H1 (cell line): Measurements from ENCODE around the gene DPYD. TPM values are rescaled to one million over a fixed set of nuclear protein-coding genes. Genes with fewer than 3 reads are reported as not detected.

Experiments
- CTCF ChIA-PET: fragments of 300-600 bp; sonication (Branson Sonifier 250); formaldehyde crosslinking; loops from one replicate; lab custom pipeline; 2021; ENCODE audit not compliant: partially characterized antibody; lab: Charles Lee
- POLR2A ChIA-PET: fragments of 300-600 bp; sonication (Branson Sonifier 250); formaldehyde crosslinking; loops from one replicate; lab custom pipeline; 2021; ENCODE audit warnings: inconsistent platforms; ENCODE audit not compliant: partially characterized antibody; lab: Charles Lee
- DNase-seq, 2 experiments: peaks; one replicate each; pipeline versions ENCODE4 v3.0.0 to v3.0.0-alpha.2; 2010 to 2022; ENCODE audit warnings: low spot score in 2 of 2, low read depth in 1 of 2, mixed read lengths in 1 of 2
- FAIRE-seq: peaks from 2 replicates; lab custom pipeline; 2011; peaks lifted over from hg19 to GRCh38; lab: Jason Lieb, UNC
- H2AFZ ChIP-seq: 2 replicates; pipeline ENCODE4 v1.8.1; 2012; ENCODE audit warnings: low read length, inconsistent platforms
- H2AK5ac ChIP-seq: 2 replicates; pipeline ENCODE4 v1.6.1; 2013; ENCODE audit warnings: low read depth, low read length
- H2BK120ac ChIP-seq: replicated peaks from 2 replicates; pipeline ENCODE3; 2013; ENCODE audit warnings: low read depth, low read length, inconsistent platforms
- H2BK12ac ChIP-seq: 2 replicates; pipeline ENCODE4 v1.6.1; 2013; ENCODE audit warnings: low read depth, low read length
- H2BK15ac ChIP-seq: 2 replicates; pipeline ENCODE4 v1.6.1; 2013; ENCODE audit warnings: low read length
- H2BK20ac ChIP-seq: 2 replicates; pipeline ENCODE4 v1.6.1; 2013; ENCODE audit warnings: low read length
- H2BK5ac ChIP-seq: 2 replicates; pipeline ENCODE4 v1.6.1; 2013; ENCODE audit warnings: low read depth, low read length
- H3K14ac ChIP-seq: 2 replicates; pipeline ENCODE4 v1.6.1; 2013; ENCODE audit warnings: inconsistent platforms; ENCODE audit not compliant: insufficient read length
- H3K18ac ChIP-seq: 2 replicates; pipeline ENCODE4 v1.6.1; 2013; ENCODE audit warnings: low read length; ENCODE audit errors: extremely low read depth
- H3K23ac ChIP-seq: 2 replicates; pipeline ENCODE4 v1.6.1; 2013; ENCODE audit warnings: inconsistent platforms; ENCODE audit not compliant: insufficient read length
- H3K23me2 ChIP-seq: 2 replicates; pipeline ENCODE4 v1.6.1; 2013; ENCODE audit warnings: low read depth, low read length
- H3K27ac ChIP-seq: 2 replicates; pipeline ENCODE4 v1.6.1; 2011; ENCODE audit warnings: low read depth, low read length, inconsistent platforms
- H3K27me3 ChIP-seq, 4 experiments: replicated peaks in 1 of 4; 1 replicate in 1 of 4; 2 replicates in 3 of 4; pipeline versions ENCODE4 v1.6.1 to v1.8.1; 2011 to 2013; ENCODE audit warnings: low read length in 3 of 4, mild to moderate bottlenecking in 3 of 4, inconsistent platforms in 2 of 4, mixed read lengths in 2 of 4, moderate library complexity in 1 of 4; ENCODE audit not compliant: control insufficient read depth in 3 of 4, insufficient read depth in 3 of 4; ENCODE audit errors: extremely low read depth in 1 of 4
- H3K36me3 ChIP-seq, 4 experiments: 2 replicates each; pipeline versions ENCODE4 v1.6.1 to v1.8.1; 2011 to 2013; ENCODE audit warnings: mild to moderate bottlenecking in 4 of 4, low read length in 3 of 4, moderate library complexity in 2 of 4, control low read depth in 1 of 4, inconsistent platforms in 1 of 4; ENCODE audit not compliant: insufficient read depth in 4 of 4, control insufficient read depth in 2 of 4
- H3K4ac ChIP-seq: replicated peaks from 2 replicates; pipeline ENCODE3; 2013; ENCODE audit warnings: low read length, low read depth, mixed read lengths, inconsistent platforms; ENCODE audit not compliant: insufficient read length
- H3K4me1 ChIP-seq, 4 experiments: replicated peaks in 1 of 4; 1 replicate in 1 of 4; 2 replicates in 3 of 4; pipeline versions ENCODE4 v1.6.1 to v1.8.1; 2011 to 2013; ENCODE audit warnings: low read length in 3 of 4, inconsistent platforms in 2 of 4, mixed read lengths in 1 of 4; ENCODE audit not compliant: insufficient read depth in 4 of 4, control insufficient read depth in 3 of 4
- H3K4me2 ChIP-seq, 2 experiments: 2 replicates each; pipeline versions ENCODE4 v1.6.1 to v1.8.1; 2011 to 2013; ENCODE audit warnings: low read depth in 2 of 2, low read length in 2 of 2, control low read depth in 1 of 2, inconsistent platforms in 1 of 2, mild to moderate bottlenecking in 1 of 2; ENCODE audit not compliant: insufficient read depth in 1 of 2
- H3K4me3 ChIP-seq, 4 experiments: fragments of 200-600, 300-600 bp in 1 of 4; sonication (generic), shearing (Covaris generic), sonication (Bioruptor Twin) in 1 of 4; 2 replicates each; pipeline versions ENCODE4 v1.5.1 to v1.8.1; 2011 to 2016; ENCODE audit warnings: low read length in 4 of 4, low read depth in 3 of 4, control low read depth in 2 of 4, inconsistent platforms in 2 of 4, mild to moderate bottlenecking in 2 of 4, mixed read lengths in 1 of 4, moderate library complexity in 1 of 4; ENCODE audit not compliant: insufficient read depth in 2 of 4; ENCODE audit errors: extremely low read depth in 1 of 4
- H3K56ac ChIP-seq: replicated peaks from 2 replicates; pipeline ENCODE3; 2013; ENCODE audit warnings: low read depth, mild to moderate bottlenecking, mixed read lengths, low read length, inconsistent platforms; ENCODE audit not compliant: insufficient read length
- H3K79me1 ChIP-seq: 2 replicates; pipeline ENCODE4 v1.6.1; 2013; ENCODE audit warnings: low read depth, low read length, control low read depth
- H3K79me2 ChIP-seq, 2 experiments: 2 replicates each; pipeline versions ENCODE4 v1.6.1 to v1.8.1; 2012 to 2013; ENCODE audit warnings: low read length in 2 of 2, mild to moderate bottlenecking in 2 of 2, inconsistent platforms in 1 of 2; ENCODE audit not compliant: insufficient read depth in 2 of 2, control insufficient read depth in 1 of 2
- H3K9ac ChIP-seq, 4 experiments: replicated peaks in 1 of 4; 1 replicate in 1 of 4; 2 replicates in 3 of 4; pipeline versions ENCODE4 v1.6.1 to v1.8.1; 2011 to 2013; ENCODE audit warnings: low read depth in 3 of 4, low read length in 3 of 4, control low read depth in 2 of 4, mild to moderate bottlenecking in 2 of 4, moderate library complexity in 2 of 4, inconsistent platforms in 1 of 4; ENCODE audit errors: extremely low read depth in 1 of 4
- H3K9me3 ChIP-seq, 2 experiments: 2 replicates each; pipeline versions ENCODE4 v1.6.1 to v1.8.1; 2012 to 2013; ENCODE audit warnings: mild to moderate bottlenecking in 2 of 2, moderate library complexity in 2 of 2, control low read depth in 1 of 2, inconsistent platforms in 1 of 2, low read depth in 1 of 2, low read length in 1 of 2, mixed read lengths in 1 of 2; ENCODE audit not compliant: insufficient read depth in 2 of 2
- H4K20me1 ChIP-seq, 2 experiments: replicated peaks in 1 of 2; 2 replicates each; pipeline versions ENCODE3 to v1.8.1; 2011 to 2013; ENCODE audit warnings: inconsistent platforms in 2 of 2, low read length in 2 of 2, mild to moderate bottlenecking in 1 of 2; ENCODE audit not compliant: insufficient read depth in 2 of 2, control insufficient read depth in 1 of 2
- H4K5ac ChIP-seq: 2 replicates; pipeline ENCODE4 v1.6.1; 2013; ENCODE audit warnings: low read length, low read depth, mixed read lengths, inconsistent platforms; ENCODE audit not compliant: insufficient read length
- H4K8ac ChIP-seq: 2 replicates; pipeline ENCODE4 v1.8.0; 2013; ENCODE audit warnings: mild to moderate bottlenecking, moderate library complexity, low read length, inconsistent platforms; ENCODE audit not compliant: insufficient read depth; ENCODE audit errors: extremely low read depth
- H4K91ac ChIP-seq: replicated peaks from 2 replicates; pipeline ENCODE3; 2013; ENCODE audit warnings: low read length, mixed read lengths, inconsistent platforms; ENCODE audit not compliant: insufficient read length
- BCL11A ChIP-seq, 2 experiments: IDR thresholded peaks; one replicate each; pipeline ENCODE4 v1.6.1; 2011; ENCODE audit warnings: low read depth in 2 of 2, low read length in 2 of 2, mild to moderate bottlenecking in 2 of 2
- CBX8 ChIP-seq: fragments of 300-800, 300-1000 bp; sonication (generic); IDR thresholded peaks from 2 replicates; pipeline ENCODE4 v1.7.1; 2016; ENCODE audit warnings: low read depth, low read length, borderline replicate concordance
- CHD1 ChIP-seq: IDR thresholded peaks from 2 replicates; pipeline ENCODE4 v1.6.1; 2012; ENCODE audit warnings: low read depth, low read length, improper control_type of control experiment
- CHD2 ChIP-seq: IDR thresholded peaks from 2 replicates; pipeline ENCODE4 v1.6.1; 2012; ENCODE audit warnings: low read length, improper control_type of control experiment
- KDM1A ChIP-seq: fragments of 200-600, 300-600 bp; sonication (generic); IDR thresholded peaks from 2 replicates; pipeline ENCODE4 v1.7.1; 2016; ENCODE audit warnings: mild to moderate bottlenecking, low read length, borderline replicate concordance
- POLR2AphosphoS5 ChIP-seq: IDR thresholded peaks from 2 replicates; pipeline ENCODE4 v1.6.1; 2011; ENCODE audit warnings: low read depth, low read length
- SIRT6 ChIP-seq: IDR thresholded peaks from one replicate; pipeline ENCODE4 v1.7.1; 2012; ENCODE audit warnings: low read length, inconsistent platforms
- SRF ChIP-seq: IDR thresholded peaks from 2 replicates; pipeline ENCODE4 v1.6.1; 2011; ENCODE audit warnings: mild to moderate bottlenecking, low read depth, low read length, moderate library complexity
- WGBS, 2 experiments: shearing (Covaris generic) in 1 of 2; methylation state at CpG; one replicate each; pipeline versions ENCODE4 v1.1.6 to v1.1.7; 2013 to 2015; ENCODE audit warnings: low lambda C conversion rate in 2 of 2, mixed read lengths in 2 of 2, inconsistent platforms in 1 of 2, low coverage in 1 of 2, missing lambda C conversion rate in 1 of 2; ENCODE audit not compliant: insufficient replicate concordance in 2 of 2, insufficient coverage in 1 of 2, insufficient read length in 1 of 2; ENCODE audit errors: extremely low coverage in 1 of 2, missing lambda C conversion rate in 1 of 2; 5-methylcytosine and 5-hydroxymethylcytosine counted together
- polyA plus RNA-seq, 7 experiments: library from polyadenylated mRNA; depleted of rRNA in 3 of 7; stranded (reverse) in 5 of 7; unstranded in 2 of 7; fragments of >200 nt in 5 of 7; fragments of 200-250 nt in 2 of 7; gene quantifications; 1 replicate in 5 of 7; 2 replicates in 1 of 7; 4 replicates in 1 of 7; pipeline versions ENCODE4 v1.2.1 to v1.2.3, GENCODE V29; 2011 to 2013; ENCODE audit warnings: missing spikeins in 2 of 7, mixed read lengths in 2 of 7
- total RNA-seq: library from RNA; stranded (reverse); fragmentation: NEBNext Ultra II Directional; extraction: Animal tissue kit (Norgen Biotek cat#: 25700); gene quantifications from 2 replicates; pipeline ENCODE4 v1.2.1, GENCODE V29; 2021

DPYD gene
- total and polyA plus RNA-seq, 2 of the 8 experiments (the other 6 are each of a cell fraction or from before 2014, with no cell fraction given), result 0.29 to 0.73 TPM

GRCh38 chr1:97412737-97413136 lies 508.1 kb downstream of the DPYD start:
- Histone ChIP-seq H4K5ac (no peak overlapping the region), H3K23ac (no peak overlapping the region), H4K91ac (no peak overlapping the region), H3K27ac (no peak overlapping the region), H2AFZ (no peak overlapping the region)
- no peak for FAIRE-seq
- TF ChIP-seq SIRT6, result no peak
- no peak for TF ChIP-seq CHD2
- TF ChIP-seq POLR2AphosphoS5, result no peak
- TF ChIP-seq CBX8, result no peak
- no peak for TF ChIP-seq KDM1A
- no peak for TF ChIP-seq CHD1
- no peak for TF ChIP-seq BCL11A (IDR thresholded peaks at IDR 0.05; ENCODE audit: low read depth in 2 of 2, low read length in 2 of 2)
- TF ChIP-seq SRF, result no peak
- TF ChIP-seq, all 59 proteins: peak for 0
- no peak overlapping the region for H2BK15ac ChIP-seq
- no peaks in the 10 kb centered on the region for H4K20me1 ChIP-seq
- H3K36me3 ChIP-seq, result no peaks in the 10 kb centered on the region
- no peaks in the 10 kb centered on the region for H3K79me2 ChIP-seq
- H4K8ac ChIP-seq, result no peak overlapping the region
- no peak overlapping the region for H3K4ac ChIP-seq
- no peak overlapping the region for H3K4me3 ChIP-seq
- H3K79me1 ChIP-seq, result no peaks in the 10 kb centered on the region
- H2BK120ac ChIP-seq, result no peak overlapping the region
- no peak overlapping the region for H3K56ac ChIP-seq
- no peaks in the 10 kb centered on the region for H3K27me3 ChIP-seq
- no peak overlapping the region for H2BK12ac ChIP-seq
- WGBS, 2 experiments, result 79% methylated on average over 1 of the region's 1 CpG; no CpG with 5 or more reads in 1 of the 2 experiments
- ChIA-PET CTCF (no interaction called here), POLR2A (no interaction called here)
- H2BK5ac ChIP-seq, result no peak overlapping the region
- no peak for DNase-seq
- H3K23me2 ChIP-seq, result no peaks in the 10 kb centered on the region
- no peak overlapping the region for H3K14ac ChIP-seq
- H3K4me1 ChIP-seq, result no peaks in the 10 kb centered on the region
- H3K4me2 ChIP-seq, result no peak overlapping the region
- H2AK5ac ChIP-seq, result no peak overlapping the region
- H3K9me3 ChIP-seq, result no peaks in the 10 kb centered on the region
- no peak overlapping the region for H3K9ac ChIP-seq
- no peak overlapping the region for H3K18ac ChIP-seq
- H2BK20ac ChIP-seq, result no peak overlapping the region
